HepG2 (cell line): ENCODE data around the gene ZNF621.

Experiments used
- CHD4 ChIP-seq: fragments of 200-600 bp; sonication (generic); IDR thresholded peaks from 2 replicates; pipeline ENCODE4 v1.7.0; 2017; ENCODE audit warnings: mild to moderate bottlenecking, low read length, borderline replicate concordance
- CREBL2 ChIP-seq: sonication (generic); formaldehyde crosslinking; IDR thresholded peaks from 2 replicates; pipeline ENCODE4 v1.8.1; 2023; ENCODE audit warnings: missing genetic modification reagents, mild to moderate bottlenecking, borderline replicate concordance
- HCFC1 ChIP-seq: fragments of 150-350 bp; IDR thresholded peaks from 2 replicates; pipeline ENCODE4 v1.6.1; 2014; ENCODE audit warnings: low read depth, low read length
- HDAC2 ChIP-seq: sonication (generic); formaldehyde crosslinking; IDR thresholded peaks from 2 replicates; pipeline ENCODE4 v1.4.0; 2020; ENCODE audit warnings: missing genetic modification reagents
- POLR2AphosphoS5 ChIP-seq: IDR thresholded peaks from 2 replicates; pipeline ENCODE4 v1.6.1; 2012; ENCODE audit warnings: low read depth, low read length
- SRF ChIP-seq: IDR thresholded peaks from 2 replicates; pipeline ENCODE4 v1.6.1; 2011; ENCODE audit warnings: mild to moderate bottlenecking, low read depth, low read length, moderate library complexity
- THRA ChIP-seq: sonication (generic); formaldehyde crosslinking; IDR thresholded peaks from 2 replicates; pipeline ENCODE4 v1.4.0; 2020; ENCODE audit warnings: missing genetic modification reagents, borderline replicate concordance
- ZNF350 ChIP-seq: sonication (generic); formaldehyde crosslinking; IDR thresholded peaks from 2 replicates; pipeline ENCODE4 v1.4.0; 2020; ENCODE audit warnings: mild to moderate bottlenecking, low read depth, missing genetic modification reagents, borderline replicate concordance
- TF ChIP-seq, protein P1 (sequence below): sonication (generic); formaldehyde crosslinking; IDR thresholded peaks from 2 replicates; pipeline ENCODE4 v1.5.0; 2020; ENCODE audit warnings: mild to moderate bottlenecking, missing genetic modification reagents, moderate library complexity

DNA sequence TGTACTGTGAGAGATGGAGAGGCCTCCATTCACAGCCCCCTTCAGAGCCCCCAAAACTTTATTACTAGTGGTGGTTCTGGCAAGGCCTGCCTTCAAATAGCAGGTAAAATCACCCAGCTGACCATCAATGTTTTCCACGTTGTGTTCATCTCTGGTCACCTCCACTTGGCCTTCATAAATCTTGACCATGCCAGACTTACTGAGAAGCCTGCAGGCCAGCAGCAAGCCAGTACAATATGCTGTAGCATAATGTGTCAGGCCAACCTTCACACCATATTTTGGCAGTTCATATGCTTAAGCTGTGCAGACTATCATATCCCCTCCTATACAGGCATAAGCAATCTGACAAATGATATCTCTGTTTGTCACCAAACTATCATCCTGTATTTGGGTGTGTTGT lies 62.1 kb downstream of the ZNF621 start:
- TF ChIP-seq ZNF350 (no peak), HCFC1 (no peak), CHD4 (no peak), SRF (no peak), THRA (CRISPR knock-in tag) (no peak), HDAC2 (CRISPR knock-in tag) (no peak), POLR2AphosphoS5 (no peak), CREBL2 (no peak)
- TF ChIP-seq, protein P1, sequence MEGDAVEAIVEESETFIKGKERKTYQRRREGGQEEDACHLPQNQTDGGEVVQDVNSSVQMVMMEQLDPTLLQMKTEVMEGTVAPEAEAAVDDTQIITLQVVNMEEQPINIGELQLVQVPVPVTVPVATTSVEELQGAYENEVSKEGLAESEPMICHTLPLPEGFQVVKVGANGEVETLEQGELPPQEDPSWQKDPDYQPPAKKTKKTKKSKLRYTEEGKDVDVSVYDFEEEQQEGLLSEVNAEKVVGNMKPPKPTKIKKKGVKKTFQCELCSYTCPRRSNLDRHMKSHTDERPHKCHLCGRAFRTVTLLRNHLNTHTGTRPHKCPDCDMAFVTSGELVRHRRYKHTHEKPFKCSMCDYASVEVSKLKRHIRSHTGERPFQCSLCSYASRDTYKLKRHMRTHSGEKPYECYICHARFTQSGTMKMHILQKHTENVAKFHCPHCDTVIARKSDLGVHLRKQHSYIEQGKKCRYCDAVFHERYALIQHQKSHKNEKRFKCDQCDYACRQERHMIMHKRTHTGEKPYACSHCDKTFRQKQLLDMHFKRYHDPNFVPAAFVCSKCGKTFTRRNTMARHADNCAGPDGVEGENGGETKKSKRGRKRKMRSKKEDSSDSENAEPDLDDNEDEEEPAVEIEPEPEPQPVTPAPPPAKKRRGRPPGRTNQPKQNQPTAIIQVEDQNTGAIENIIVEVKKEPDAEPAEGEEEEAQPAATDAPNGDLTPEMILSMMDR (CRISPR knock-in tag) = no peak
